ENCODE results near the gene CRYBG3. TPM values are rescaled to one million over a fixed set of nuclear protein-coding genes. Genes with fewer than 3 reads are reported as not detected.

The CRYBG3 gene
- total RNA-seq, 2 donors from 2014 or later: 15.7 to 22.2 TPM

DNA sequence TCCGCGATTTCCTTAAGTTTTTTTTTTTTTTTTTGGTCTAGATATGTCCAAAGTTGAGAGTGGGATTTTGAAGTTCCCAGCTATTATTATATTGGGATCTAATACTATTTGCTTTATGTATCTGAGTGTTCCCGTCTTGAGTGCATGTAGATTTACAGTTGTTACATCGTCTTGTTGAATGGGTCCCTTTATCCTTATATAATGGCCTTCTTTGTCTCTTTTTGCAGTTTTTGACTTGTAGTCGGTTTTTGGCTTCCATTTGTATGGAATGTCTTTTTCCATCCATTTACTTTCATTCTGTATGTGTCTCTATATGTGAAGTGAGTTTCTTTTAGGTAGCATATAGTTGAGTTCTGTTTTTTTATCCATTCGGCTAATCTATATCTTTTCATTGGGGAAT lies 35.6 kb downstream of the CRYBG3 start:
- H3K27ac ChIP-seq: no peak overlapping the region
- H3K36me3 ChIP-seq: no peaks in the 10 kb centered on the region
- no peak overlapping the region for H3K9ac ChIP-seq (ENCODE audit: low read depth in 2 of 2, low read length in 2 of 2)
- no peaks in the 10 kb centered on the region for H3K9me3 ChIP-seq
- H3K4me1 ChIP-seq: no peaks in the 10 kb centered on the region
- no peaks in the 10 kb centered on the region for H3K27me3 ChIP-seq
- no peak for DNase-seq
- H3K4me3 ChIP-seq: no peak overlapping the region
- TF ChIP-seq, protein P1, sequence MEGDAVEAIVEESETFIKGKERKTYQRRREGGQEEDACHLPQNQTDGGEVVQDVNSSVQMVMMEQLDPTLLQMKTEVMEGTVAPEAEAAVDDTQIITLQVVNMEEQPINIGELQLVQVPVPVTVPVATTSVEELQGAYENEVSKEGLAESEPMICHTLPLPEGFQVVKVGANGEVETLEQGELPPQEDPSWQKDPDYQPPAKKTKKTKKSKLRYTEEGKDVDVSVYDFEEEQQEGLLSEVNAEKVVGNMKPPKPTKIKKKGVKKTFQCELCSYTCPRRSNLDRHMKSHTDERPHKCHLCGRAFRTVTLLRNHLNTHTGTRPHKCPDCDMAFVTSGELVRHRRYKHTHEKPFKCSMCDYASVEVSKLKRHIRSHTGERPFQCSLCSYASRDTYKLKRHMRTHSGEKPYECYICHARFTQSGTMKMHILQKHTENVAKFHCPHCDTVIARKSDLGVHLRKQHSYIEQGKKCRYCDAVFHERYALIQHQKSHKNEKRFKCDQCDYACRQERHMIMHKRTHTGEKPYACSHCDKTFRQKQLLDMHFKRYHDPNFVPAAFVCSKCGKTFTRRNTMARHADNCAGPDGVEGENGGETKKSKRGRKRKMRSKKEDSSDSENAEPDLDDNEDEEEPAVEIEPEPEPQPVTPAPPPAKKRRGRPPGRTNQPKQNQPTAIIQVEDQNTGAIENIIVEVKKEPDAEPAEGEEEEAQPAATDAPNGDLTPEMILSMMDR (IDR thresholded peaks at IDR 0.05): no peak
- intact Hi-C loops (cut with DNase I): no loop called here

DNA sequence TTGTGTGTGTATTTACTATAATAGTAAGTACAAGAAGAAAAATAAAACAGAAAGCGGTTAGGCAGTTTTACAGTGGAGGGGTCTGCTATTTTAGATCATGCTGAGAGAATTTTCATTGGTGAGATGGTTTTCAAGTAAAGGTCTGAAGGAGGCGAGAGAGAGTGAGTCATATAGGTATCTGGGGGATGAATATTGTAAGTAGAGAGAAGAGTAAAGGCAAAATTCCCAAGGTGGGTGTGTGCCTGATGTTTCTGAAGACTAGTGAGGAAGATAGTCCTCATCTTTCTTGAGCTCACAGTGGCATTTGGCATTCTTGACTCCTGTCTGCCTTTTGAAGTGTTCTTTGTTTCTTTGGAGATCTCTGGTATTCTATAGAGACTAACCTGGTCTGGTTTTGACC lies 38.6 kb downstream of the CRYBG3 start:
- TF ChIP-seq, protein P1 (IDR thresholded peaks at IDR 0.05): no peak
- Histone ChIP-seq H3K4me1 (no peaks in the 10 kb centered on the region), H3K4me3 (no peak overlapping the region), H3K27me3 (no peaks in the 10 kb centered on the region), H3K9me3 (no peaks in the 10 kb centered on the region), H3K9ac (ENCODE audit: low read depth in 2 of 2, low read length in 2 of 2) (no peak overlapping the region), H3K27ac (no peak overlapping the region), H3K36me3 (no peaks in the 10 kb centered on the region)
- no peak for DNase-seq
- intact Hi-C loops (cut with DNase I): no loop called here

DNA sequence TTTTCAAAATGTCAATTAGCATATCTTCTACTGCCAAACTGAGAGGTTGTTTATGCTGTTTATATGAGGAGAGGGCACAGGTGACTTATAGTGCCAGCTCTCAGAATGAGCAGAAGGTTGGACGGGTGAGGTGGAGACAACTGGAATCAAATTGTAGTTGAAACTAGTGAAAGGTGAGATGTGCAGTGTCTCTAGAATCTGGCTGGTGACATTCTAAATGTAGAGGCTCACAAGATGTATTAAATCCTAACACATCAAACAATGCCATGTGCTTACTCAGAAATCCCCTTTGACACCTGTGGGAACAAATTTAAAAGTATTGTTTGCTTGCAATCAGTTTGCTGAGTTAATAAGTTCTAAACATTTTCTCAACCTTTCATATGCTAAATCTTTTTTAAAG lies 40.8 kb downstream of the CRYBG3 start:
- H3K9me3 ChIP-seq: no peaks in the 10 kb centered on the region
- H3K36me3 ChIP-seq: no peaks in the 10 kb centered on the region
- H3K9ac ChIP-seq (ENCODE audit: low read depth in 2 of 2, low read length in 2 of 2): no peak overlapping the region
- intact Hi-C loops (cut with DNase I): no loop called here
- H3K4me3 ChIP-seq: no peak overlapping the region
- no peak overlapping the region for H3K27ac ChIP-seq
- DNase-seq: no peak
- no peaks in the 10 kb centered on the region for H3K27me3 ChIP-seq
- no peaks in the 10 kb centered on the region for H3K4me1 ChIP-seq
- TF ChIP-seq, protein P1 (IDR thresholded peaks at IDR 0.05): no peak

DNA sequence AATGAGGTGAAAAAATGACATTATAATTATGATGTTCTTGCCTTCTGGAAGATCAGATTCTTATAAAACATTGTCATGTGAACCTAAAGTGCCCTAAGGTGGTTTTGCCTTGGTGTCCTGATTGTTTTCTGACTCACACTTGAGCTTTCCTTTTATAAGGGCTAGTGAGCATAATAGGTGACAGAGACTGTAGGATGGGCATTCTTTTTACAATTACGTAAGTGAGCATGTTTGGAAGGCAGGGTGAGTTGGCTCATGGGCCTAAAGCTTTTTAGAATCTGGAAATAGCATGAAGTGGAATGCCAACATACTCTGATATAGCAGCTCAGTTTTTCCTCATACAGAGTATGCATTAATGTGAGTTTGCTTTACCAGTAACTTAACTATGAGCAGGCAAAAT lies 41.2 kb downstream of the CRYBG3 start:
- Histone ChIP-seq H3K9ac (ENCODE audit: low read depth in 2 of 2, low read length in 2 of 2) (no peak overlapping the region), H3K4me3 (no peak overlapping the region), H3K27me3 (no peaks in the 10 kb centered on the region), H3K4me1 (no peaks in the 10 kb centered on the region), H3K27ac (no peak overlapping the region), H3K9me3 (no peaks in the 10 kb centered on the region), H3K36me3 (no peaks in the 10 kb centered on the region)
- intact Hi-C loops (cut with DNase I): no loop called here
- DNase-seq: no peak
- TF ChIP-seq, protein P1 (IDR thresholded peaks at IDR 0.05): no peak

DNA sequence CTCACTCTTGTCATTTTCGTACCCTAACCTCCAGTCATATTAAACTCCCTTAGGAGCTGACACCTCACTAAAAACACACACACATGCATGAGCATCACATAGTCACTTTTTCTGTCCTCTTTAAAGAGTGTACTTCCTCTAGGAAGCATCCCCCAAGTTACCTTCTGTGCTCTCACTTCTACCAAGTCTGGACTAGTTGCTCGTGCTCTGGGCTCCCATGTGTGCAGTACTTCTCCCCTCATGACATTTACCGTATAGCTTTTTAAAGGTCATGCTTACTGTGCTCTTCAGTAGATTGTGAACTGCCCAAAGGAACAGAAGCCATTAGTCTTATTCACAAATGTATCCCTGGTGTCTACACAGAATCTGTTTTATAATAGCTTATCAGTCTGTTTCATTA lies 42.0 kb downstream of the CRYBG3 start:
- TF ChIP-seq, protein P1 (IDR thresholded peaks at IDR 0.05): no peak
- no peak overlapping the region for H3K9ac ChIP-seq (ENCODE audit: low read depth in 2 of 2, low read length in 2 of 2)
- no peaks in the 10 kb centered on the region for H3K36me3 ChIP-seq
- DNase-seq: no peak
- intact Hi-C loops (cut with DNase I): no loop called here
- H3K4me3 ChIP-seq: no peak overlapping the region
- H3K27me3 ChIP-seq: no peaks in the 10 kb centered on the region
- no peaks in the 10 kb centered on the region for H3K4me1 ChIP-seq
- no peak overlapping the region for H3K27ac ChIP-seq
- no peaks in the 10 kb centered on the region for H3K9me3 ChIP-seq

DNA sequence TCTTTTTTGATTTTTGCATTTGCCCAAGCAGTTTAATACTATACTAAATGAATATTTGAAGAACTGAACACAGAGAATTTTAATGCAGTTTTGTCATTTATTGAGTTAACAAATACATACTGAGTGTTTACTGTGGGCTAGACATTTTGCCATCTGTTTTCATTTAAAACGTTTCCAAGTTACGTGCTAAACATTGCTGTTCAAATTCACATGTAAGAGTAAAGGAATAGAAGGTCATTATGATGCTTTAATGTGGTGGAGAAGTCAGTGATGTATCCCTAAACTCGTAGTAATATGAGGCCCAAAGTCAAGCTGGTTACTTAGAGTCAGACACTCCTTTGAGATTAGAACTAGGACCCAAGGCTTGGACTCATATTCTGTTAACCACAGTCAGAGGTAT lies 49.4 kb downstream of the CRYBG3 start:
- intact Hi-C loops (cut with DNase I): loop anchor here (10.0 kb wide), 1 partner anchor 74 kb away; no protein-coding TSS in a partner anchor
- TF ChIP-seq, protein P1 (IDR thresholded peaks at IDR 0.05): no peak
- no peaks in the 10 kb centered on the region for H3K9me3 ChIP-seq
- H3K9ac ChIP-seq (ENCODE audit: low read depth in 2 of 2, low read length in 2 of 2): no peak overlapping the region
- H3K4me1 ChIP-seq: no peaks in the 10 kb centered on the region
- H3K27ac ChIP-seq: no peak overlapping the region
- DNase-seq: no peak
- no peaks in the 10 kb centered on the region for H3K36me3 ChIP-seq
- no peak overlapping the region for H3K4me3 ChIP-seq
- H3K27me3 ChIP-seq: no peaks in the 10 kb centered on the region

All from colonic mucosa (tissue), 4 donors.